ENCODE results near the gene SDK1.
"Not testable (repeated sequence)": the region's sequence is repeated elsewhere in the genome, so short reads cannot be mapped to it uniquely, and the experiment has no call there.

The SDK1 gene

GRCh38 chr7:4264206-4264605 lies 963.2 kb downstream of the SDK1 start:
- DNase-seq (ENCODE audit: low spot score in 2 of 2); H3K4me3 Mint-ChIP-seq; H3K27ac Mint-ChIP-seq; ATAC-seq; H3K4me1 Mint-ChIP-seq; H3K36me3 Mint-ChIP-seq; H3K9me3 Mint-ChIP-seq: not testable (repeated sequence)

GRCh38 chr7:4265066-4265465 lies 964.0 kb downstream of the SDK1 start:
- no peak overlapping the region for H3K4me3 Mint-ChIP-seq

GRCh38 chr7:4265676-4266075 lies 964.6 kb downstream of the SDK1 start:
- ATAC-seq (no peak), DNase-seq (ENCODE audit: low spot score in 2 of 2) (no peak)
- no peaks in the 10 kb centered on the region for H3K4me1 Mint-ChIP-seq
- no peak overlapping the region for H3K27ac Mint-ChIP-seq
- H3K36me3 Mint-ChIP-seq = no peaks in the 10 kb centered on the region
- no peaks in the 10 kb centered on the region for H3K9me3 Mint-ChIP-seq
- no peak overlapping the region for H3K4me3 Mint-ChIP-seq

More at GRCh38 chr7:4265066-4265465, 964.0 kb downstream of the SDK1 start:
- no peak overlapping the region for H3K27ac Mint-ChIP-seq
- no peaks in the 10 kb centered on the region for H3K9me3 Mint-ChIP-seq
- no peaks in the 10 kb centered on the region for H3K4me1 Mint-ChIP-seq
- no peak for ATAC-seq
- no peak for DNase-seq (ENCODE audit: low spot score in 2 of 2)
- no peaks in the 10 kb centered on the region for H3K36me3 Mint-ChIP-seq

GRCh38 chr7:4266270-4267040 lies 965.4 kb downstream of the SDK1 start:
- H3K27ac Mint-ChIP-seq = no peak overlapping the region
- no peaks in the 10 kb centered on the region for H3K4me1 Mint-ChIP-seq
- H3K4me3 Mint-ChIP-seq = no peak overlapping the region
- H3K9me3 Mint-ChIP-seq = no peaks in the 10 kb centered on the region
- ATAC-seq (no peak), DNase-seq (ENCODE audit: low spot score in 2 of 2) (no peak)
- no peaks in the 10 kb centered on the region for H3K36me3 Mint-ChIP-seq

DNA sequence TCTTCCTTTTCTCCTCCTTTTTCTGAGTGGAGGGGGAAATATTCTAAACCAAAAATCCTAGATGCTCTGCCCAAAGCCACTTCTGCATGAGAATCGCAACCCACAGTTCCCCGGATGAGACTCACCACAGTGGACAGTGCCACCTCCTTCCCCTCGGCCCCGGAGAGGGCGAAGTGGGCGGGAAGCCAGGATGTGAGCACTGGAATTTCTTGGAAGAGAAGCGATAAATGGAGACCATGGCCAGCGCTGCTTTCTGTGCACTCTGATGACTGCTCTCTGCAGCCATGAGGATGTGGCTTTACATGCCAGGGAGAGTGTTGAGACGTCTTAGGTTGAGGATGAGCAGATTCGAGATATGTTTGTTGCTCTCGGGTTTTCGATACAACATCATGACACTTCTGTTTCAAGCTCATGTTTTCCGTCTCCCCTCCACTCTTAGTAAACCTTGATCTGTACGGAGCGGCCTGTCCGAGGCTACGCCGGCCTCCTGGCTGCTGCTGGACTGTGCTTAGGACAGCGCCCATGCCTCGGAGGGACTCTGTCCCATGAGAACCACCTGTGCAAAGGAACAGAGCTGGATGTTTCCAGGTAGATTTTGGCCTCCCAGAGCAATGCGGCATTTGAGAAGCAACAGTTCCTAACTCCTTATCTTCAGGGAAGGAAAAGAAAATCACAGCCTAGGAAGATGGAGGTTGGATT lies 966.4 kb downstream of the SDK1 start:
- no peaks in the 10 kb centered on the region for H3K36me3 Mint-ChIP-seq
- ATAC-seq (no peak), DNase-seq (ENCODE audit: low spot score in 2 of 2) (no peak)
- no peak overlapping the region for H3K4me3 Mint-ChIP-seq
- no peak overlapping the region for H3K27ac Mint-ChIP-seq
- no peaks in the 10 kb centered on the region for H3K4me1 Mint-ChIP-seq
- H3K9me3 Mint-ChIP-seq = no peaks in the 10 kb centered on the region

- ATAC-seq (no peak), DNase-seq (ENCODE audit: low spot score in 2 of 2) (no peak)
- H3K36me3 Mint-ChIP-seq = no peaks in the 10 kb centered on the region
- H3K27ac Mint-ChIP-seq = no peak overlapping the region
- H3K4me1 Mint-ChIP-seq = no peaks in the 10 kb centered on the region
- H3K9me3 Mint-ChIP-seq = no peaks in the 10 kb centered on the region
- no peak overlapping the region for H3K4me3 Mint-ChIP-seq
Measured at GRCh38 chr7:4268040-4268965, 967.3 kb downstream of the SDK1 start.

DNA sequence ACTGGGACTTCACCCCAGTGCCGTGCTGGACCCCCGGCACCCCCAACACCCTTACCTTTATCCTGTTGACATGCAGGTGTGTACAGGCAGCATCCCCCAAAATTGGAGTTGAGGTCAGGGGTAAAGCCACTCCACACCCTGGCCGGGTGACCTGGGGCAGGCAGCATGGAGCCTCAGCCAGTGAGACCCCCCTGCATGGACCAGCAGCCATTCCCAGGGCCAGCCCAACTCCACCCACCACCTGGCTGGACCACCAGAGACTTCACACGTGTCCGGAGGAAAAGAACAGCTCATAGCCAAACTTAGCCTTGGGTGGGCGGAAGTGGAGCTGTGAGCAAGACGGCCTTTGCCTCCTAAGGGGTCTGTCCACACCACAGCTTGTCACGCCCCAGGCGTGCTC lies 968.0 kb downstream of the SDK1 start:
- Mint-ChIP-seq H3K36me3 (no peaks in the 10 kb centered on the region), H3K27ac (no peak overlapping the region), H3K4me3 (no peak overlapping the region), H3K4me1 (no peaks in the 10 kb centered on the region), H3K9me3 (no peaks in the 10 kb centered on the region)
- ATAC-seq = no peak
- DNase-seq (ENCODE audit: low spot score in 2 of 2) = no peak

DNA sequence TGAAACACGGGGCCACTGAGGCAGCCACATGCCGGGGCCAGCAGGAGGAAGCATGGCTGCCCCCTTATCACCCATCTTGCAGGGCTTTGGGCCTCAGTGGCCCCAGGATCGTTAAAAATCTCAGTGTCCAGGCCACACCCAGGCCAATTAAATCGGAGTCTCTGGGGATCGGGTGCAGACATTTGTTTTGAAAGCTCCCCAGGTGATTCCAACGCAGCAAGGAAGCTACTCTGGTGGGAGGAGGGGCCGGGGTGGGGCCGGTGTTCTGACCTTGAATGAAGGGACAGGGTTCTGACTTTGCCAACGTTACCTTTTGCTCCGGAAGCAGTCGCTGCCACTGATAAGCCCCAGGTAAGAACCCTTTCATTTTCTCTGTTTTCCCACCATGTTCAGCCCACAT lies 968.7 kb downstream of the SDK1 start:
- no peaks in the 10 kb centered on the region for H3K4me1 Mint-ChIP-seq
- H3K9me3 Mint-ChIP-seq = peaks cover 4% of the 10 kb centered on the region
- DNase-seq (ENCODE audit: low spot score in 2 of 2) (no peak), ATAC-seq (no peak)
- no peak overlapping the region for H3K4me3 Mint-ChIP-seq
- H3K27ac Mint-ChIP-seq = no peak overlapping the region
- no peaks in the 10 kb centered on the region for H3K36me3 Mint-ChIP-seq

- Mint-ChIP-seq H3K9me3 (peaks cover 7% of the 10 kb centered on the region), H3K4me3 (no peak overlapping the region), H3K4me1 (no peaks in the 10 kb centered on the region), H3K36me3 (no peaks in the 10 kb centered on the region), H3K27ac (no peak overlapping the region)
- DNase-seq (ENCODE audit: low spot score in 2 of 2) = no peak
- no peak for ATAC-seq
Measured at GRCh38 chr7:4270268-4270667, 969.2 kb downstream of the SDK1 start.

- Mint-ChIP-seq H3K9me3 (peaks cover 9% of the 10 kb centered on the region), H3K4me3 (no peak overlapping the region), H3K36me3 (no peaks in the 10 kb centered on the region), H3K27ac (no peak overlapping the region), H3K4me1 (no peaks in the 10 kb centered on the region)
- ATAC-seq (no peak), DNase-seq (ENCODE audit: low spot score in 2 of 2) (no peak)
Measured at GRCh38 chr7:4270941-4271715, 970.1 kb downstream of the SDK1 start.

DNA sequence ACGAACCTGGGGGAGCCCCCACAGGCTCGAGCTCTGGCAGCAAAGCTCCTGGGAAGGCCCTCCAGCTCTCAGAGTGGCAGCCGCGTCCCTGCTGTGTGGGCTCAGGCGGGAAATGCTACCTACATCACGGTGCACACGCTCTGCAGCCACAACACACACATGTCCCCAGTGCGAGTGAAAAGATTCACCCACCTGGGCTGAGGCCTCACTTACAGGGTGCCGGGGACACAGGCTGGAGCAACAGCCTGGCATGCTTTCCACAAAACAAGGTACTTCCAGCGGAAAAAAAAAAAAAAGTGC lies 970.6 kb downstream of the SDK1 start:
- Mint-ChIP-seq H3K4me3 (no peak overlapping the region), H3K27ac (no peak overlapping the region), H3K36me3 (no peaks in the 10 kb centered on the region), H3K9me3 (peaks cover 9% of the 10 kb centered on the region), H3K4me1 (no peaks in the 10 kb centered on the region)
- ATAC-seq = no peak
- DNase-seq (ENCODE audit: low spot score in 2 of 2) = no peak

DNA sequence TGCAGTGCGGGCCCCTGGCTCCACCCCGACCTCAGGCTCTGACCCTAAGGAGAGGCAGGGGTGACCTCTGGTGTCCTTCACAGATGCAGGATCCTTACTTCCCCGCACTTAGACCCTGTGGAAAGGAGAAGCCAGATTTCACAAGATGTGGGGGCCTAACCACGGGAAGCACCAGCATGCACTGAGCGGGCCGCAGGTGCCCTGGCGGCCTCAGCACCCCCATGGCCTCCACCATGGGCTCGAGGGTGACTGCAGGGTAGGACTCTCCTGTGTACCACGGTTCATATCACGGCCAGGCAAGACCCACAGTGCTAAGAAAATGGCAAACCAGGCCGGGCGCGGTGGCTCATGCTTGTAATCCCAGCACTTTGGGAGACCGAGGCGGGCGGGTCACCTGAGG lies 971.1 kb downstream of the SDK1 start:
- H3K4me1 Mint-ChIP-seq = no peaks in the 10 kb centered on the region

GRCh38 chr7:4273566-4274230 lies 972.6 kb downstream of the SDK1 start:
- no peak overlapping the region for H3K27ac Mint-ChIP-seq
- no peak for DNase-seq (ENCODE audit: low spot score in 2 of 2)

More for the DNA sequence above, 971.1 kb downstream of the SDK1 start:
- H3K4me3 Mint-ChIP-seq = no peak overlapping the region
- no peak overlapping the region for H3K27ac Mint-ChIP-seq
- DNase-seq (ENCODE audit: low spot score in 2 of 2) = no peak
- no peaks in the 10 kb centered on the region for H3K36me3 Mint-ChIP-seq
- ATAC-seq = no peak
- peaks cover 9% of the 10 kb centered on the region for H3K9me3 Mint-ChIP-seq

GRCh38 chr7:4274286-4274685 lies 973.2 kb downstream of the SDK1 start:
- H3K4me1 Mint-ChIP-seq = no peaks in the 10 kb centered on the region
- H3K27ac Mint-ChIP-seq = no peak overlapping the region
- ATAC-seq (no peak), DNase-seq (ENCODE audit: low spot score in 2 of 2) (no peak)
- H3K36me3 Mint-ChIP-seq = no peaks in the 10 kb centered on the region
- no peak overlapping the region for H3K4me3 Mint-ChIP-seq
- peaks cover 9% of the 10 kb centered on the region for H3K9me3 Mint-ChIP-seq

More at GRCh38 chr7:4273566-4274230, 972.6 kb downstream of the SDK1 start:
- Mint-ChIP-seq H3K9me3 (peaks cover 9% of the 10 kb centered on the region), H3K4me1 (no peaks in the 10 kb centered on the region), H3K4me3 (no peak overlapping the region), H3K36me3 (no peaks in the 10 kb centered on the region)
- ATAC-seq = no peak

Data from stimulated activated effector memory CD8-positive, alpha-beta T cell treated with anti-CD3 and anti-CD28 coated beads, Interleukin-12 subunit alpha, Interleukin-12 subunit beta, amount 100 ng/mL, for 72 hours (primary cell).